ENCODE measurements around the gene TLL1. TPM values are rescaled to one million over a fixed set of nuclear protein-coding genes. Genes with fewer than 3 reads are reported as not detected.

Gene TLL1
- total RNA-seq (2014; rRNA removed; shearing (Covaris generic)): 0.23 and 0.44 TPM in 2 replicates
- 2.9 and 3.9 TPM in 2 replicates for total RNA-seq (2022)
- Bru-seq, nascent RNA: percentile 44 among the genes with signal in this experiment
- percentile 35 among the genes with signal in this experiment for BruChase-seq, experiment 1, labeled RNA remaining after a 6-hour chase
- BruChase-seq, experiment 2, labeled RNA remaining after a 2-hour chase: percentile 42 among the genes with signal in this experiment
- long read RNA-seq, partial matches to known transcripts: 0 of 4 reads
- long read RNA-seq, other reads (novel, unspliced or antisense): 4 of 4 reads

DNA sequence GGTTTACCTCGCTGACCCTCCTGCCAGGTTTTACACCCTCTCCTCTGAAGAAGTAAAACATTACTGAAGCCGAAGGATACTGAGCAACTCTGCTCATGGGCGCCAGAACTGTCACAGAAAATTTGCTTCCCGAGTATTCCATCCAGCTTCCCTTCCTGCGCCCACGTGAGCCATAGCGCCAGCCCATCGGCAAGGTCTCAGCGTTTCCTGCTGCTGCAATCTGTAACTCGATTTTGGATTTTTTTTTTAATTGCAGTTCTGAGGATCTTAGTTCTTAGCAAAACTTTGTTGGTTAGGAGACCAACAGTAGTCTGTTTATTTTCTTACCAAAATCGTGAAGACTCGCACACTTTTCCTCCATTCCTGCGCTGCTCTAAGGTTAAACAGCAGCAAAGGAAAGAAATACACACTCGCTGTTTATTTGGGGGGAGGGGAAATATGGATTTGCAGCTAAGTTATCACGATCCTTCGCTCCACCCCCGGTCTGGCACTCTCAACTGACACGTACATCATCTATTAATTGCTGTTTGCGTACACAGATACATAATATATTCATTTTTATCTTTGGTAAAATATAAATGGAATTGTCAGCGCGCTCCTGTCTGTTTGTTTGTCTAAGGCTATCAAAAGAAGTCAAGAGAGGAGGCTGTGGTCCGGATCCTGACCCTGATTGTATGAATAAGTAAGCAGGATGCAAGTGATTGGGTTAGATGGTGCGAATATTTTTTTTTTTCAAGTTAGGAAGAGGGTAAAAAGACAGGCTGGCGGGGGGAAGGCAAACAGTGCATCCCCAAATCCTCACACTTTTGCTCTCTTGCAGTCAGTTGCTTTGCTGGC lies at the start of gene TLL1:
Gene TLL1 (plus strand): TSS at position 777 of the 837 bp plus-strand sequence. CDS start 668 bp downstream, outside the sequence.
- Histone ChIP-seq H3K27ac (ENCODE audit: low read depth, low read length, poor library complexity, severe bottlenecking) (no peak within 1 kb of the TSS), H2AFZ (ENCODE audit: low read length) (no peak within 1 kb of the TSS), H3K9me3 (ENCODE audit: low read length) (no peaks in the 10 kb centered on the region), H3K36me3 (ENCODE audit: insufficient read depth, low read length) (no peaks in the 10 kb centered on the region), H3K4me3 (ENCODE audit: low read depth, low read length, poor library complexity, severe bottlenecking) (no peak within 1 kb of the TSS), H4K20me1 (ENCODE audit: insufficient read depth, low read length) (no peaks in the 10 kb centered on the region), H3K9me2 (ENCODE audit: insufficient read depth, low read length) (no peaks in the 10 kb centered on the region), H3K4me1 (ENCODE audit: insufficient read depth, low read length, poor library complexity, severe bottlenecking) (no peaks in the 10 kb centered on the region), H3K4me2 (ENCODE audit: low read length) (no peak within 1 kb of the TSS), H3K79me2 (ENCODE audit: insufficient read depth, low read depth, low read length) (no peaks in the 10 kb centered on the region)
- no TSS peak for BruUV-seq (replicated peaks)
- TF ChIP-seq, protein P1, sequence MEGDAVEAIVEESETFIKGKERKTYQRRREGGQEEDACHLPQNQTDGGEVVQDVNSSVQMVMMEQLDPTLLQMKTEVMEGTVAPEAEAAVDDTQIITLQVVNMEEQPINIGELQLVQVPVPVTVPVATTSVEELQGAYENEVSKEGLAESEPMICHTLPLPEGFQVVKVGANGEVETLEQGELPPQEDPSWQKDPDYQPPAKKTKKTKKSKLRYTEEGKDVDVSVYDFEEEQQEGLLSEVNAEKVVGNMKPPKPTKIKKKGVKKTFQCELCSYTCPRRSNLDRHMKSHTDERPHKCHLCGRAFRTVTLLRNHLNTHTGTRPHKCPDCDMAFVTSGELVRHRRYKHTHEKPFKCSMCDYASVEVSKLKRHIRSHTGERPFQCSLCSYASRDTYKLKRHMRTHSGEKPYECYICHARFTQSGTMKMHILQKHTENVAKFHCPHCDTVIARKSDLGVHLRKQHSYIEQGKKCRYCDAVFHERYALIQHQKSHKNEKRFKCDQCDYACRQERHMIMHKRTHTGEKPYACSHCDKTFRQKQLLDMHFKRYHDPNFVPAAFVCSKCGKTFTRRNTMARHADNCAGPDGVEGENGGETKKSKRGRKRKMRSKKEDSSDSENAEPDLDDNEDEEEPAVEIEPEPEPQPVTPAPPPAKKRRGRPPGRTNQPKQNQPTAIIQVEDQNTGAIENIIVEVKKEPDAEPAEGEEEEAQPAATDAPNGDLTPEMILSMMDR (conservative IDR thresholded peaks at IDR 0.05; ENCODE audit: low read length): no peak
- TF ChIP-seq EZH2phosphoT487 (IDR thresholded peaks at IDR 0.05; ENCODE audit: borderline replicate concordance, low read depth, low read length): no peak
- intact Hi-C loops (cut with micrococcal nuclease; ENCODE audit: unreplicated experiment): no loop called here
- POLR2A ChIA-PET: interaction anchor here (0.7 to 1.2 kb wide), 4 partner anchors 15 to 368 kb away, joined by 3 to 4 read pairs (median 4); no protein-coding TSS in a partner anchor
- no peak for DNase-seq (ENCODE audit: low spot score)
- CTCF ChIA-PET (ENCODE audit: unreplicated experiment): no interaction called here

DNA sequence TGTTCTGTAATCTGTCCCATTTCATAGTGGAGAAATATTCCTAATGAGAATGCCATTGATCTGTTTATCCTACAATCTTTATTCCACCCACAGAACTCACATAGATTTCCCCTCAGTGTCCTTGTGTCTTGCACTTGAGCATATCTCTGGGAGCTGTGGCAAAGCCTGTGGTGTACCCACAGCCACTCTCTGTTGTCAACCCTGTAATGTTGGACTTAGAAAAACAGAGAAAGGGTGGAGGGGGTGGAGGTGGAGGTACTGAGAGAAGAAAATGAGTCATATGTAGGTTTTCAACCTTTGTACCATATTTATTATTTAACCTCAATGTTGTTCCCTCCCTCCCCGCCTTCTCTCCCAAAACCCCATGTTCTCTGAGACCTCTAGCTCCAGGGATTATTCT lies 46.9 kb upstream of the TLL1 start:
- Histone ChIP-seq H3K36me3 (ENCODE audit: insufficient read depth, low read length) (no peaks in the 10 kb centered on the region), H3K27ac (ENCODE audit: low read depth, low read length, poor library complexity, severe bottlenecking) (no peak overlapping the region), H2AFZ (ENCODE audit: low read length) (no peak overlapping the region), H3K4me1 (ENCODE audit: insufficient read depth, low read length, poor library complexity, severe bottlenecking) (no peaks in the 10 kb centered on the region), H3K4me2 (ENCODE audit: low read length) (no peak overlapping the region), H3K79me2 (ENCODE audit: insufficient read depth, low read depth, low read length) (no peaks in the 10 kb centered on the region), H3K9me3 (ENCODE audit: low read length) (no peaks in the 10 kb centered on the region), H4K20me1 (ENCODE audit: insufficient read depth, low read length) (no peaks in the 10 kb centered on the region), H3K9me2 (ENCODE audit: insufficient read depth, low read length) (no peaks in the 10 kb centered on the region), H3K4me3 (ENCODE audit: low read depth, low read length, poor library complexity, severe bottlenecking) (no peak overlapping the region)
- BruUV-seq (replicated peaks): no TSS peak
- ChIA-PET POLR2A (no interaction called here), CTCF (ENCODE audit: unreplicated experiment) (no interaction called here)
- TF ChIP-seq EZH2phosphoT487 (IDR thresholded peaks at IDR 0.05; ENCODE audit: borderline replicate concordance, low read depth, low read length): no peak
- TF ChIP-seq, protein P1 (conservative IDR thresholded peaks at IDR 0.05; ENCODE audit: low read length): no peak
- no peak for DNase-seq (ENCODE audit: low spot score)
- intact Hi-C loops (cut with micrococcal nuclease; ENCODE audit: unreplicated experiment): no loop called here
